HG02763 (cell line): Measurements from ENCODE around the gene FAM222B.
"Not testable (repeated sequence)": the region's sequence is repeated elsewhere in the genome, so short reads cannot be mapped to it uniquely, and the experiment has no call there.

Experiments used
- ATAC-seq: cut with Tn5 transposase; IDR thresholded peaks from one replicate; pipeline ENCODE4 v1.9.1; 2021; ENCODE audit warnings: mild to moderate bottlenecking, moderate library complexity; ENCODE audit not compliant: unreplicated experiment

Gene FAM222B

GRCh38 chr17:28747801-28748750, 94.5 kb downstream of the FAM222B start:
- ATAC-seq, result no peak

GRCh38 chr17:28747051-28747691, 95.4 kb downstream of the FAM222B start:
- no peak for ATAC-seq

GRCh38 chr17:28746611-28747050, 96.0 kb downstream of the FAM222B start:
- no peak for ATAC-seq

GRCh38 chr17:28745786-28746411, 96.7 kb downstream of the FAM222B start:
- no peak for ATAC-seq

GRCh38 chr17:28744972-28745785, 97.4 kb downstream of the FAM222B start:
- no peak for ATAC-seq

- no peak for ATAC-seq
Observed at GRCh38 chr17:28744104-28744971, 98.3 kb downstream of the FAM222B start.

- peak; percentile 73 for ATAC-seq
Observed at GRCh38 chr17:28743243-28744103, 99.1 kb downstream of the FAM222B start, which contains the start of gene TRAF4. Gene TRAF4, plus strand, starts transcription at chr17:28744011. Its CDS starts 102 bp downstream, at chr17:28744113.

GRCh38 chr17:28741358-28742349, 100.9 kb downstream of the FAM222B start:
- ATAC-seq, result no peak

GRCh38 chr17:28740406-28741357, 101.9 kb downstream of the FAM222B start:
- ATAC-seq, result no peak

- no peak for ATAC-seq
Observed at GRCh38 chr17:28738680-28739384, 103.8 kb downstream of the FAM222B start.

GRCh38 chr17:28737770-28738679, 104.6 kb downstream of the FAM222B start:
- ATAC-seq, result peak; percentile 51

GRCh38 chr17:28737316-28737715, 105.3 kb downstream of the FAM222B start:
- ATAC-seq, result no peak

GRCh38 chr17:28735913-28736769, 106.4 kb downstream of the FAM222B start:
- ATAC-seq, result not testable (repeated sequence)

GRCh38 chr17:28735242-28735722, 107.3 kb downstream of the FAM222B start:
- ATAC-seq, result no peak
